GM18499 (cell line): ENCODE results near the gene C6orf89.
"Not testable (repeated sequence)": the region's sequence is repeated elsewhere in the genome, so short reads cannot be mapped to it uniquely, and the experiment has no call there.

Source experiments
- ATAC-seq: cut with Tn5 transposase; IDR thresholded peaks from one replicate; pipeline ENCODE4 v1.9.1; 2021; ENCODE audit warnings: moderate number of reproducible peaks; ENCODE audit not compliant: insufficient read depth, unreplicated experiment

C6orf89 gene

DNA sequence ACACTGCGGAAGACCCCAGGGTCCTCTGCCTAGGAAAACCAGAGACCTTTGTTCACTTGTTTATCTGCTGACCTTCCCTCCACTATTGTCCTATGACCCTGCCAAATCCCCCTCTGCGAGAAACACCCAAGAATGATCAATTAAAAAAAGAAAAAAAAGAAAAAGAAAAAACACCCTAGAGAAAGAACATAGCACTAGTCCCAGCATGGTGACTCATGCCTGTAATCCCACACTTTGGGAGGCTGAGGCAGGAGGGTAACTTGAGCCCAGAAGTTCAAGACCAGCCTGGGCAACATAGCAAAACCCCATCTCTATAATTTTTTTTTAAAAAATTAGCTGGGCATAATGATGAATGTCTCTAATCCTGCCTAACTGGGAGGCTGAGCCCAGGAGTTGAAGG lies 56.6 kb downstream of the C6orf89 start:
- not testable (repeated sequence) for ATAC-seq

DNA sequence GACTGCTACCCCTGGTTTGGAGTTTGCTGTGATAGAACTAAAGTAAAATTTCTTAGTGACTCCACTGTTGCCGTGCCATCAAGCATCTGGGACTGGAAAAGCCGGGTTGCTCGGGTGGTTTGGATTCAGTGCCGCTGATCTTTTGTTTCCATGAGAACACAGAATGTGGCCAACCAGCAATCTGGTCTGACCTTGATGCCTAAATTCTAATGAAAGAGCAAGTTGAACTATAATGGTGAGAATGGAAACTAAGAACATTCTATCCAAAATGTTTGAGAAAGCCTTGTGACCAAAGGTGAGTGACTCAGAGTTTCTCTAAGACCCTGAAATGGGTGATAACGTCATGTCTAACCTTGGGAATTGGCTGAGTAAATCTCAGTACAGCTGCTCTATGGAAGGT lies 58.9 kb downstream of the C6orf89 start:
- ATAC-seq: no peak

DNA sequence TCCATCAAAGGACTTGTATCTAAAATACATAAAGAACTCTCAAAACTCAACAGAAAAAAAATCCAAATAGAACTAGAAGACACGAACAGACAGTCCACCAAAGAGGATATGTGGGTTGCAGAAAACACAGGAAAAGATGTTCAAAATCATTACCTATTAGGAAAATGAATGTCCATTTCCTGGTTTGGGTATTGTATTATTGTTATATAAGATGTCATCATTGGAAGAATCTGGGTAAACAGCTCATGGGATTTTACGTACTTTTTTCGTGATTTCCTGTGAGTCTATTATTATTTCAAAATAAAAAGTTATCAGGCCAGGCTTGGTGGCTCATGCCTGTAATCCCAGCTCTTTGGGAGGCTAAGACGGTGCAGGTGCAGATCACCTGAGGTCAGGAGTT lies 59.5 kb downstream of the C6orf89 start:
- no peak for ATAC-seq

DNA sequence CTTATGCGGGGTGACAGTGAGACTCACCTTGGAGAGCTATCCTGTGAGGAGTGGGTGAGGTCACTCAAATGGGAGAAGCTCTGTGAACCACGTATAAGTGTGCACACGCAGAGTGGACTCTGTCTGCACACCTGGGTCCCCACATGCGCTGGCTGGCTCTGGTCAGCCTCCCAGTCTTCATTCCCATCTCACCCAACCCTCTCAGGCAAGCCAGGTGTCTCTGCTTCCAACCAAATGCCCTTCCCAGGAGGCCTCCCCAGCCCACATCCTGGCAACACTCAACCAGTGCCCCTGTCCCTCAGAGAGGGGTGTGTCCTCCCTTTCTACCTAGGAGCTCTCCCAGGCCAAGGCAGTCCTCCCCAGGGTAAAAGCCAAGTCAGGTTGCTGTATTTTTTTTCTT lies 60.8 kb downstream of the C6orf89 start:
- ATAC-seq: no peak

DNA sequence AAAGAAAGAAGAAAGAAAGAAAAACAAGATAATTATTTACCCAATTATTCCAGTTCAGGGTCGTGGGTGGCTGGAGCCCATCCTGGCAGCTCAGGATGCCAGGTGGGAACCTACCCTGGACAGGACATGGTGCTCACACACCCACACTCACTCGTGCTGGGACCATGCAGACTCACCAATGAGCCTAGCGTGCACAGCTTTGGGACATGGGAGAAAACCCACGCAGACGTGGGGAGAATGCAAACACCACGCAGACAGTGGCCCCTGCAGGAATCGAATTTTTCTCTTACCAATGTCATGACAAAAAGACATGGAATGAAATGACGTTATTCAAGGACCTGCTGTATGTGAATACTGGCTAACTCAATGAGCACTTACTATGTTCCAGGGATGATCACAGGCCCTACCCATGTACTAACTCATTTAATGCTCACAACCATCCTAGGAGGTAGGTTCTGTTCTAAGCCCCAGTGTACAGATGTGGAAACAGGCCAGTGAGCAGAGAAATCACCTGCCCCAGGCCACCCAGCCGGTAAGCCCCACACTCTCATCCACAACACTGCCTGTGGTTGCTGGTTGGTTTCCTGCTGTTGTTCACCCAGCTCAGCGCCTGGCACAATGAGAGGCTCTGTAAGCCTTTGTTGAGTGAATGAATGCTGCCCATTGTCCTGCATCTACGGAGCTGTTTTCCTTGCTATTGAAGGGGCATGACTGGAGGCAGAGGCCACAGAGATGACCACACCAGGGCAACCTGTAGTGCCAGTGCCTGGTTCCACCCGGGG lies 62.0 kb downstream of the C6orf89 start:
- no peak for ATAC-seq

DNA sequence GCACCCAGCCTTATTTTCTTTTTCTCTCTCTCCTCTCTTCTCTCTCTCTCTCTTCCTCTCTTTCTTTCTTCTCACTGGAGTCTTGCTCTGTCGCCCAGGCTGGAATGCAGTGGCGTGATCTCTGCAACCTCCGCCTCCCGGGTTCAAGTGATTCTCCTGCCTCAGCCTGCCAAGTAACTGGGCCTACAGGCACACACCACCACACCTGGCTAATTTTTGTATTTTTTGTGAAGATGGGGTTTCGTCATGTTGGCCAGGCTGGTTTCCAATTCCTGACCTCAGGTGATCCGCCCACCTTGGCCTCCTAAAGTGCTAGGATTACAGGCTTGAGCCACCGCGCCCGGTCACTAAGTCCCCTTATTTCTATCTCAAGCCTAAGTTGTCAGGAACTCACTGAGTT lies 63.3 kb downstream of the C6orf89 start:
- not testable (repeated sequence) for ATAC-seq

DNA sequence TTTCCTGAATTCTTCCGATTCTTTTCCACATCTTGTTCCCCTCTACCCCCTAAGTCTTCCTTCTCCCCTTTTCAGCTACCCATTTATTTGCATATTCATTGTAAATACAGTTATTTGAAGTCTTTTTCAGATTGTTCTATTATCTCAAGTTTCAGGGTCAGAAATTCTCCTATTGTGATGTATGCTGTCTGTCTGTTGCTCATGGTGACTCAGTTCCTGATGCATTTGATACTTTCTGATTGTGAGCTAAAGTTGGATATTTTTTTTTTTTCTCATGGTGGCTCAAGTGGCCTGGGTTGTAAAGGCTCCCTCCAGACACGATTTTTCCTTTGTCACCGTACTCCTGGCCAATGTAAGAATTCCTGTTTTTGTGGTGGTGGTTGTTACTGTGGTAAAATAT lies 63.9 kb downstream of the C6orf89 start:
- no peak for ATAC-seq

DNA sequence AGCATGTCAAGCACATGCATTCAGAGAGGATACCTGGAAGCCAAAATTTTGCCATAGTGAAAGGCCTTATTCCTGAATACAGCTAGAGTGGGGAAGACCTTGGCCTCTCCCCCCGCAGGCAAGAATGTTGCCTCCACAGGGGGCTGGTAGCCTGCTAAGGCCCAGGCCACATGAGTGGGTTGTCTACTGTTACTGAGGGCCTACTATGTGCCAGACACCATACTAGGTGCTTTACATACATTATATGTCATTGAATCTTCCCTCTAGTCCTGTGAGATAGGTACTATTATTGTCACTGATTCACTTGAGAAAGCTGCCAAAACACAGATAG lies 68.1 kb downstream of the C6orf89 start:
- no peak for ATAC-seq

DNA sequence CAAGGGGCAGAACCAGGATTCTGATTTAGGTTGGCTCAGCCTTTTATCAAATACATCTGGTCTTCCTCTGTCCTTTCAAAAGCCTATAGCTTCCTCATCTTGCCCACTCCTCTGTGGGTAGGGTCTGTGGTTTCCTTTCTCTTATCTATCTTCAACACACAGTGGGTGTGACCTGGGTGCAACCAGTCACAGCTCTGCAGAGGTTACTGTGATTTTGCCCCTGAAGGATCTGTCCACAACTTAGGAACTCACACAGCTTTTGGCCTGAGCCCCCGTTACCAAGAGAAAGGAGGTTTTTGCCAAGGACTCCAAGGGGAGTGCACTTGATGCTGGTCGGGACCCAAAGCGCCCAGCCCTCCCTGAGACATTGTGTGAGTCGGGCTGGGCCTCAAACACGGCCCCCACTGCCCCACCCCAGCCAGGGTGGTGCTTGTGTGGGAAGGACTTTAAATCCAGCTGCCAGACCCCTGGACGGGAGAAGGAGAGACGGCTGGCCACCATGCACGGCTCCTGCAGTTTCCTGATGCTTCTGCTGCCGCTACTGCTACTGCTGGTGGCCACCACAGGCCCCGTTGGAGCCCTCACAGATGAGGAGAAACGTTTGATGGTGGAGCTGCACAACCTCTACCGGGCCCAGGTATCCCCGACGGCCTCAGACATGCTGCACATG lies 68.6 kb downstream of the C6orf89 start, which contains the start of gene PI16:
Gene PI16, plus strand, starts transcription at position 477 of the 670 bp plus-strand sequence. Its CDS starts 23 bp downstream, at position 500.
- no peak for ATAC-seq

DNA sequence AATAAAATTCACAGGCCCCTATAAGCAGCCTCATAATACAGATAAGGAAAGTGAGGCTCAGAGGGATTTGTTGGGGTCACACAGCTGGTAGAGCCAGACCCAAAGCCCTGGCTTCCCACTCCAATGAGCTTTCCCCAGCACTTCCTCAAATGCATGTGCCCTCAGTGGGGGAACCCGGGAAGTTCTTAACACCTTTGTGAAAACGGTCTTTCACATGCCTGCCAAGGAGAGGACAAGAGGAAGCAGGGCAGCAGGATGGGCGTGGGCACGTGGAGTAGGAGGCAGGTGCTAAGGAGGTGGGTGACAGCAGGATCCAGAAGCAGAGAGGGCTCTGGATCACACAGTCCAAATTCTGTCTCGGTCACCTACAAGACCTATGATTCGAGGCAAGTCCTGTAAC lies 69.4 kb downstream of the C6orf89 start:
- no peak for ATAC-seq

DNA sequence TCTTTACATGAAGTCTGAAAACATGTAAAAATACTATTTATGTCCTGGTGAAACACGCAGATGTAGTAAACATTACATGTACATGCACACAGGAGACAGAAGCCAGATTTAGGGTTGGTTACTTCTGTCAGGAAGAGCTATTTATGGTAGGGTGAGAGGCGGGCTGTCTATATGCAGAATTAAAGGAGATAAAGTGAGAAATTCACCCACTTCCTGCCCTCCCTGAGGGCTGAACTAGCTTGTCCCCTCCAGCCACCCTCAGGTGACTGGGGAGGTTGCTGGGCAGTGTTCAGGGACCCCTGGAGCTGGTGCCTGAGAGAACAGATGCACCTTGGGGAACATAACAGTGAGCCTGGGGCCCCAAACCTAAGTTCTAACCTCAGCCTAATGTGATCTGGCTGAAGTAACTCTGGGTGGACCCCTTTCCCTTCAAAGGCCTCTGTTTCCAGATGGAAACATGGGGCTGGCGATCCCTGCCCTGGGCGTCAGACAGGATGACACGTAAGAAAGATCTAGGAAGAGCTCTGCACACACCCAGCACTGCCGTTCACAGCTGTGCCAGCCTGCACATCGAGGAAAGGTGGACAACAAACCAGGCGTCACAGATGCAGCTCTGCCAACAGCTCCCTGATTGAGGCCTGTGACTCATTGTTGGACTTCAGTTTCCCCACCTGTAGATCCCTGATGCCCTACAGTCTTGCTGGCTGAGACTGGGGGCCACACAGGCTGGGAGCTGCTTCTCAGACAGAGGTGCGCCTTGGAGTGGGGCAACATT lies 70.1 kb downstream of the C6orf89 start:
- no peak for ATAC-seq

DNA sequence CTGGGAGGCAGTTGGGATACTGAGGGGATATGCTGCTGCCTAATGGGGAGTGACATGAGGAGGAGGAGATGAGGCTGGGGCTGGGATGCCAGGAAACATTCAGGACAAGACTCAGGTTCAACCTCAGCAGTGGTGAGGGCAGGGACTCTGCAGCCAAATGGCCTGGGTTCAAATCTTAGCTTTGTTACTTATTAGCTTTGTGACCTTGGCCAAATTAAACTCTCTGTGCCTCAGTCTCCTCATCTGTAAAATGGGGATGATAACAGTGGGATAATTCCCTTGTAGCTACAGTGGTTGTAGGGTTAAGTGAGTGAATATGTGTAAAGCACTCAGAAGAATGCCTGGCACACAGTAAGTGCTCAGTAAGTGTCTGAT lies 70.7 kb downstream of the C6orf89 start:
- no peak for ATAC-seq

DNA sequence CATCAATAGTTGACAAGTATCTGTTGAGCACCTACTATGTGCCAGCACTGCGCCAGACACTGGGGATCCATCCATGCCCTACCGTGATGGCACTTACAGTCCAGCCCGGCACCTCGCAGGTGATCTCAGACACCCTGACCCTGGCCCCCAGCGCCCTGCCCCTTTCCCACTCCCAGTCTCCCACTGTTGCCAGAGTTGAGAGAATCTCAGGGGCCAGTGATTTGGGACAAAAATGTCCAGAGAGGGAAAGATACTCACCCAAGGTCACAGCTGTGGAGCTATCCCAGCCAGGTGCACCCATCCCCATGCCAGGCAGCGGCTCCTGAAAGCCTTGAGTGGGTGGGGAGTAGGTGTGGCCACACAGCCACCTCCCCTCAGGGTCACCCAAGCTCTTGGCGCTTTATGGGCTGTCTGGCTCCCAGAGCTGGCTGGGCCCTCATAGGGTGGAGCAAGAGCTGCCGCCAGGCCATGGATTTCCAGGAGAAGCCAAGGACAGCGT lies 72.1 kb downstream of the C6orf89 start:
- ATAC-seq: no peak

DNA sequence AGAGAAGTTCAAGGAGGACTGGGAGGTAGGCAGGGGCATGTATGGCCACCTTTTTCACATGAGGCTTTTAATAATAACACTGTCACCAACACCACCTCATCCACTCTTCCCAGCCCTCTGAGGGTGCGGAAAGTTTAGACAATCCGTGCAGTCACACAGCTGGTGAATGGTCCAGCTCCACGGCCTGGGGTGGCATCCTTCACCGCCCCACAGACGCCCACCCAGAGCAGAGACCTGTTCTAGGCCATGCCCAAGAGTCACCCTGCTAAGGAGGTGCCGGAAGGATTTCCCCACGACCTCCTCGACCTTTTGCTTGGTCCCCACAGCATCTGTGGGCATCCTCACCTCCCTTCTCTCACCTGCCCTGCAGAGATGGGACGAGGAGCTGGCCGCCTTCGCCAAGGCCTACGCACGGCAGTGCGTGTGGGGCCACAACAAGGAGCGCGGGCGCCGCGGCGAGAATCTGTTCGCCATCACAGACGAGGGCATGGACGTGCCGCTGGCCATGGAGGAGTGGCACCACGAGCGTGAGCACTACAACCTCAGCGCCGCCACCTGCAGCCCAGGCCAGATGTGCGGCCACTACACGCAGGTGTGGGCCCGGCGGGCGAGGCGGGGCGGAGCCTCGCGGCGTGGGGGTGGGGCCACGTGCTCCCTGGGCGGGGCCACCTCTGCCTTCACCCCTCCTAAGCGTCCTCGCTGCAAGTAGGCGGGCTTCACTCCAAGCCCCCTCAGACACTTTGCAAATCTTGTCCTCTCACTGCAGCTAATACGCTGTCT lies 73.2 kb downstream of the C6orf89 start:
- no peak for ATAC-seq

DNA sequence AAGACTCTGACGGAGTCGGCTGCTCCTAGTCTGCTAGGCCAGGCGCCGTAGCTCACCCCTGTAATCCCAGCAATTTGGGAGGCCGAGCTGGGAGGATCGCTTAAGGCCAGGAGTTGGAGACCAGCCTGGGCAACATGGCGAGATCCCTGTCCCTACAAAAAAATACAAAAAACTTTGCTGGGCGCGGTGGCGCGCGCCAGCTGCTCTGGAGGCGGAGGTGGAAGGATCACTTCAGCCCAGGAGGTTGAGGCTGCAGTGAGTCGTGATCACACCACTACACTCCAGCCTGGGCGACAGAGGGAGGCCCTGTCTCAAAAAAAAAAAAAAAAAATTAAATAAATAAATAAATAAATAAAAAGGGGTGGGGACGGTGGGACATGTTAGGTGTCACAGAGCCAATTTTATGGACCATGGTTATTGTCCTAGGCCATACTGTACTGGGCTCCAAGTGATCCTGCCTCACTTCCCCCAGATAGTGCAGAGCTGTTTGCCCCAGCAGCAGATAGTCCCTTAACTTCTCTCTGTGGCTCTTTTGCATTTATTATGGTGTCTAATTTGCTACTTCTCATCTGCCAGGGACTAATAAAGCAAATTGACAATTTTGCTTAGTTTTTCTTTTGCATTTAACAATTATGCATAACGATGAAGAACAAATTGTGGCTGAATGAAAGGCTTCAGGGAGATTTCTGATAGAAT lies 74.0 kb downstream of the C6orf89 start:
- no peak for ATAC-seq

DNA sequence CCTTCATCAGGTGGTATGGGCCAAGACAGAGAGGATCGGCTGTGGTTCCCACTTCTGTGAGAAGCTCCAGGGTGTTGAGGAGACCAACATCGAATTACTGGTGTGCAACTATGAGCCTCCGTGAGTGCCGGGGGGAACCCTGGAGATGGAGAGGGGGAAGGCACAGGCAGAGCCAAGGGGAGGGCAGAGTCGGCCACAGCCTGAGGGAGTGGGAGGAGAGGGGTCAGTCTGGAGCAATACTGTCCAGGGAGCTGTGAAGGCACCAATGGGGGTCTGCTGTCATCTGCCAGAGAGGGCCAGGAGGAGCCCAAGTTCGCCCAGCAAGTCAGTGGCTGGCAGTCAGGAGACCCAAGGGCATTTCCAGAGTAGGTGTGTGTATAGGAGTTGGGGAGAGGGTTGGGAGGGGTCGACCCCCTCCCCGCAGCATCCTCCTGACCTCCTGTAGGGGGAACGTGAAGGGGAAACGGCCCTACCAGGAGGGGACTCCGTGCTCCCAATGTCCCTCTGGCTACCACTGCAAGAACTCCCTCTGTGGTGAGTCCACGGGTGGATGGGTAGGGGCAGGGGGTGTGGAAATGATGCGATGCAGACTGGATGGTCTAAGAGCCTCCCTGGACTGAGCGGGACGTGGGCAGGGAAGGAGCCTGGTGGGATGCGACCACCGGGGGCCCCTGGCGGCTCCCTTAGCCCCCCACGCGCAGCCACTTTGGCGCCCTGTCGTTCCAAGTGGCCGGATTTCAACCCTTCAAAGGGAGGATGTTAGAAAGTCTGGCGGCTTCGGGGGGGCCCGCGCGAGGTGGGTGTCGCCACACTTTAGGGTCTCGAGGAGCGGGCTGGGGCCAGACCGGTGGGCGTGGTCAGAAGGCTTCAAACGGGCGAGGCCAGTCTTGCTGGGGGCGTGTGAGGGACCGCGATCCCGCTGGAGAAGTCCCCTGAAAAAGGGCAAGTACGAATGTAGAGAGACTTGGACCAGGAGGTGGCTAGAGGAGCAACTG lies 76.0 kb downstream of the C6orf89 start:
- ATAC-seq: no peak

DNA sequence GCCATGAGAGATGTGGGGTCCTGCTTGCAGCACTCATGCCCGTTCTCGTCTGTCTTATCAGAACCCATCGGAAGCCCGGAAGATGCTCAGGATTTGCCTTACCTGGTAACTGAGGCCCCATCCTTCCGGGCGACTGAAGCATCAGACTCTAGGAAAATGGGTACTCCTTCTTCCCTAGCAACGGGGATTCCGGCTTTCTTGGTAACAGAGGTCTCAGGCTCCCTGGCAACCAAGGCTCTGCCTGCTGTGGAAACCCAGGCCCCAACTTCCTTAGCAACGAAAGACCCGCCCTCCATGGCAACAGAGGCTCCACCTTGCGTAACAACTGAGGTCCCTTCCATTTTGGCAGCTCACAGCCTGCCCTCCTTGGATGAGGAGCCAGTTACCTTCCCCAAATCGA lies 77.1 kb downstream of the C6orf89 start:
- no peak for ATAC-seq

DNA sequence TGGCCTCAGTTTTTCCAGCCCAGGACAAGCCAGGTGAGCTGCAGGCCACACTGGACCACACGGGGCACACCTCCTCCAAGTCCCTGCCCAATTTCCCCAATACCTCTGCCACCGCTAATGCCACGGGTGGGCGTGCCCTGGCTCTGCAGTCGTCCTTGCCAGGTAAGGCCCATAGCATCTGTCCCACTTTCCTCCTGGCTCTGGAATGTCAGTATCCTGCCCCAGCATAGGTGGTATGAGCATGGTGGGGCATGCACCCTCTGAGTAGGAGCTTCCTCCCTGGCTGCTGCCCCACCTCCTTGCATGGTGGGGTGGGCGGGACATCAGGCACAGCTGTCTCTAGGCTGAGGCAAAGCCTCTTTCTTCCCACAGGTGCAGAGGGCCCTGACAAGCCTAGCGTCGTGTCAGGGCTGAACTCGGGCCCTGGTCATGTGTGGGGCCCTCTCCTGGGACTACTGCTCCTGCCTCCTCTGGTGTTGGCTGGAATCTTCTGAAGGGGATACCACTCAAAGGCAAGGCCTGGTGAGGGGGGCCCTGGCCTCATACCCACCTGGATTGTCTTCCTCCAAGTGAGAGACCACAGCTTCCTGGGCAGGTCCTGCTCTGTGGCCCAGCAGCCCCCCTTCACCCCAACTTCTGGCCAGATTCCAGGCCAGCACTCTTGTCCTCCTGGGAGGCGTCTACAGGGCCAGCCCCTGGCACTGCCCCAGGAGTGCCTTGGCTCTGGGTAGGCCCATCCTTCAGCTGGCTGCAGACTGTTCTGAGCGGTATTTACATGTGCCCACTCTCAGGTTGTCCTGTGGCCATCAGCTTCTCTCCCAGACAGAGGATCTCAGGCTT lies 77.9 kb downstream of the C6orf89 start:
- ATAC-seq: no peak
